Large intestine (tissue), 12 donors: Measurements from ENCODE around the gene ST8SIA2. TPM values are rescaled to one million over a fixed set of nuclear protein-coding genes. Genes with fewer than 3 reads are reported as not detected.

Experiments used
- DNase-seq, 2 donors: peaks; one replicate each; pipeline versions ENCODE4 v3.0.0 to v3.0.0-alpha.2; 2013
- H3K27ac ChIP-seq: one replicate; pipeline ENCODE4 v1.5.1; 2013; ENCODE audit warnings: low read length
- H3K27me3 ChIP-seq: 2 replicates; pipeline ENCODE4 v1.6.1; 2013; ENCODE audit warnings: low read length; ENCODE audit not compliant: control insufficient read depth, insufficient read depth
- H3K36me3 ChIP-seq: 2 replicates; pipeline ENCODE4 v1.6.1; 2013; ENCODE audit warnings: low read length; ENCODE audit not compliant: control insufficient read depth, insufficient read depth
- H3K4me1 ChIP-seq: one replicate; pipeline ENCODE4 v1.6.1; 2013; ENCODE audit warnings: low read length; ENCODE audit not compliant: control insufficient read depth, insufficient read depth
- H3K4me3 ChIP-seq: one replicate; pipeline ENCODE4 v1.5.1; 2013; ENCODE audit warnings: low read length
- H3K9me3 ChIP-seq: one replicate; pipeline ENCODE4 v1.6.1; 2013; ENCODE audit warnings: mild to moderate bottlenecking, low read depth, low read length, moderate library complexity; ENCODE audit not compliant: control insufficient read depth
- WGBS: methylation state at CpG from one replicate; pipeline ENCODE4 v1.1.5; 2013; ENCODE audit warnings: low lambda C conversion rate; ENCODE audit not compliant: insufficient coverage; 5-methylcytosine and 5-hydroxymethylcytosine counted together
- long read RNA-seq, 11 donors: transcript quantifications; one replicate each; lab custom pipeline, GENCODE V29; 2026
- polyA plus RNA-seq: library from polyadenylated mRNA; unstranded; fragments of 120-200 nt; gene quantifications from one replicate; pipeline ENCODE4 v1.2.1, GENCODE V29; 2013

ST8SIA2 gene, protein sequence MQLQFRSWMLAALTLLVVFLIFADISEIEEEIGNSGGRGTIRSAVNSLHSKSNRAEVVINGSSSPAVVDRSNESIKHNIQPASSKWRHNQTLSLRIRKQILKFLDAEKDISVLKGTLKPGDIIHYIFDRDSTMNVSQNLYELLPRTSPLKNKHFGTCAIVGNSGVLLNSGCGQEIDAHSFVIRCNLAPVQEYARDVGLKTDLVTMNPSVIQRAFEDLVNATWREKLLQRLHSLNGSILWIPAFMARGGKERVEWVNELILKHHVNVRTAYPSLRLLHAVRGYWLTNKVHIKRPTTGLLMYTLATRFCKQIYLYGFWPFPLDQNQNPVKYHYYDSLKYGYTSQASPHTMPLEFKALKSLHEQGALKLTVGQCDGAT
- polyA plus RNA-seq: 2.2 TPM
- long read RNA-seq, donor 1: 0 reads
- long read RNA-seq, donor 2: 0 reads
- long read RNA-seq, donor 3: 0 reads
- long read RNA-seq, donor 4: 0 reads
- long read RNA-seq, donor 5, full-length matches to known transcripts: 1 of 1 reads
- long read RNA-seq, donor 5, partial matches to known transcripts: 0 of 1 reads
- long read RNA-seq, donor 5, other reads (novel, unspliced or antisense): 0 of 1 reads
- long read RNA-seq, donor 6: 0 reads
- long read RNA-seq, donor 7, full-length matches to known transcripts: 3 of 3 reads
- long read RNA-seq, donor 7, partial matches to known transcripts: 0 of 3 reads
- long read RNA-seq, donor 7, other reads (novel, unspliced or antisense): 0 of 3 reads
- long read RNA-seq, donor 8: 0 reads
- long read RNA-seq, donor 9, full-length matches to known transcripts: 1 of 1 reads
- long read RNA-seq, donor 9, partial matches to known transcripts: 0 of 1 reads
- long read RNA-seq, donor 9, other reads (novel, unspliced or antisense): 0 of 1 reads
- long read RNA-seq, donor 10, partial matches to known transcripts: 0 of 1 reads
- long read RNA-seq, donor 10, other reads (novel, unspliced or antisense): 0 of 1 reads
- long read RNA-seq, donor 11, full-length matches to known transcripts: 1 of 1 reads
- long read RNA-seq, donor 11, partial matches to known transcripts: 0 of 1 reads
- long read RNA-seq, donor 11, other reads (novel, unspliced or antisense): 0 of 1 reads

DNA sequence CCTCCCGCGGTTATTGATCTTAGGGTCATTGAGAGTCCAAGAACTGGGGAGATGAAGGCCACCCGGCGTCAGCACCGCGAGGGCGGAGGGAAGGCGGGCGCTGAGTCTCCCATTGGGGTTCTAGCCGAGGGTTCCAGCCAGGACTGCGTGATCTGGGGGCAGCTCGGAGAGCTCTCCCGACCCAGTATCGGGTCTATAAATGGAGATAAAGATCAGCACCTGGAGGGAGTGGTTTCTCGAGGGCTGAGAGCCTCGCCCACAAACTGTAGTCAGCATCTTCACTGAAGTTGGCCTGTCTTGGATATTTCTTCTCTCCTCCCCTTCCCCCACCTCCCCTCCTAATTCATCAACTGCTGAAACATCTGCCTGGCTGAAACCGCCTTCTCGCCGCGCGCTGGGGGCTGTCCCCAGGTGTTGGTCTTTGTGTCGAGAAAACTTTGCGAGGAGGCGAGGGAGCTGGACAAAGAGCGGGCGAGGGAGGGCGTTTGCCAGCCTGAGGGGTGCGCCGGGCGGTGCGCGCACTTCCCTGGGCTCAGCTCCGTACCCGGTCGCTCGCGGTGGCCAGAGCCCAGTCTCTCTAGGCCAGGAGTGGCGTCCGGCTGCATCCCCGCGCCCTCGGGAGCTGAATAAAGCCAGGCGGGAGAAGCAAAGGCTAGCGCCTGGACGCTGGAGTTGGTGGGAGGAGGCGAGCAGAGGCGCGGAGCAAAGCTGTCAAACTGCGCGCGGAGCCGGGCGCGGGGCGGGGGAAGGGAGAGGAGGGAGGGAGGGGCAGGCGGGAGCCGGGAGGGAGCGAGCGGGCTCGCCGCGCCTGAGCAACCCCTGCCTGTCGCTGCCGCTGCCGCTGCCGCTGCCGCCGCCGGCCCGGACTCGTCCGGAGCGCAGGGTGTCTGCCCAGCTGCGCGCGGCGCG is at the start of gene ST8SIA2:
TSS of gene ST8SIA2 (plus strand) at position 811 of the 909 bp plus-strand sequence. CDS start 184 bp downstream, outside the sequence.
- H3K9me3 ChIP-seq: peaks cover 4% of the 10 kb centered on the region
- H3K27me3 ChIP-seq: peaks cover 77% of the 10 kb centered on the region
- no CpG with 5 or more reads among the region's 78 CpGs for WGBS
- peak in 1 of 2 donors; percentile 45 for DNase-seq
- H3K36me3 ChIP-seq: no peaks in the 10 kb centered on the region
- no peak within 1 kb of the TSS for H3K27ac ChIP-seq
- H3K4me3 ChIP-seq: peak within 1 kb of the TSS; percentile 47
- no peaks in the 10 kb centered on the region for H3K4me1 ChIP-seq

DNA sequence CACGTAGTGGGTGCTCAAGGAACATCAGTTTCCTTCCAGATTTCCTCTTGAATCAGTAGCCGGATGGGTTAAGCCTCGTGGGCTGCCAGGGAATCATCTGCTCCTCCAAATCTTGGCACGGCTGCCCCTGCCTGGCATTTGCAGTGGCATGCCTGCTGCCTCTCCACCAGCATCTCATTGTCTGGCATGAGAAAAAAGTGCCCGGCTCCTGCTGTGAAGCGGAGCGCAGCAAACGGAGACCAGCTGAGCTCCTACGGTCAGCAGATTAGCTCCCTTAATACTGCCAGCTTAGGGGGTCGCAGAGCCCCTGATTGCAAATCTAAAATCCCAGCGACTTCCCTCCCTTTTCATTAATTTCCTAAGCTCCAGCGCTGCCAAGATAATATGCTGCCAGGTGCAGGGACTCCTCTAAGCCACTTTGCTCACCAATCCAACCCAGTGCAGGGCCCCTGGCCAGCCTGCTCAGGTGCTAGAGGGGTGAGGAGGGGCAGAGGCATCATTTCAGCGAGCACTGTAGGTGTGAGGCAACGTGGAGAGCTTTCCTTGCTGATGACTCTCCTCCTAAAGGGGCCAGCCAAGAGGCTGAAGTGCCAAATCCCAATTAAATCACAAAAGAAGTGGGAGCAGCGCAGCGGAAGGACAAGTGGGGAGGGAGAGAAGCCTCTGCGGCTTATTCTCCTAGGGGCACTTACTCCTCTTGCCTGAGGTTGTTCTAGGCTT is 49.6 kb upstream of the ST8SIA2 start:
- no peak overlapping the region for H3K4me3 ChIP-seq
- no peak overlapping the region for H3K27ac ChIP-seq
- H3K4me1 ChIP-seq: no peaks in the 10 kb centered on the region
- no peaks in the 10 kb centered on the region for H3K36me3 ChIP-seq
- no peaks in the 10 kb centered on the region for H3K9me3 ChIP-seq
- H3K27me3 ChIP-seq: peaks cover 18% of the 10 kb centered on the region
- no CpG with 5 or more reads among the region's 17 CpGs for WGBS
- DNase-seq: no peak

DNA sequence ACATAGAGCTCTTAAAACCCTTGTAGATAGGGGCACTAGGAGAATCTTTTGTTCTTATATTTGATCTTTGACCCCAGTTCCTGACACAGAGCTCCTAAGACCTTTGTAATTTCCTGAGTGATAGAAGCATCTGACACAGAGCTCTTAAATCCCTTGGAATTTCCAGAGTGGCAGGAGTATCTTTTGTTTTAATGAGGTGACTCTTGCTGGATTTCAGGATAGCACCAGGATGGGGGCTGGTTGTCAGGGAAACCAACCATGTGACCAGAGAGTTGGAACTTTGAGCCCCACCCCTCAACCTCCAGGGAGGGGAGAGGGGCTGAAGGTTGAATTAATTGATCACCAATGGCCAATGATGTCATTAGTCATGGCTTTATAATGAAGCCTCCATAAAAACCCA is 47.6 kb upstream of the ST8SIA2 start:
- no peaks in the 10 kb centered on the region for H3K4me1 ChIP-seq
- no peak overlapping the region for H3K27ac ChIP-seq
- no peaks in the 10 kb centered on the region for H3K9me3 ChIP-seq
- no peak for DNase-seq
- H3K36me3 ChIP-seq: no peaks in the 10 kb centered on the region
- H3K4me3 ChIP-seq: no peak overlapping the region
- peaks cover 18% of the 10 kb centered on the region for H3K27me3 ChIP-seq

DNA sequence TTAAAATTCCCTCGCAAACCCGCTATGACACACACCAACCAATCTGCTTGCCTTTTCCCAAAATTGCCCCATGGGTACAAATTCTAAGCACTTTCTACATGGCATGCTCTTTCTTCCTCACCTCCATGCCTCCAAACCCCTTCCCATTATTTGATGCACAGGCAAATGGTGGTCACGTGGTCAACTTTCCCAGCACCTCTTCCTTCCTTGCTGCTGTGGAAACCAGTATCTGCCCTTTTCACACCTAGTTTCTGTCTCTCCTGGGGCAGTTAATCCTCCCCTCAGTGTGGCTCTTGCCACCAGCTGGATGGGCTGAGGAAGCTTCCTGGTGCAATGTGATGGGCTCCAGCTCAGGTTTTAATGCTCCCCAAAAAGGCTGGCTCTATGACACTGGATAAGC is 38.4 kb upstream of the ST8SIA2 start:
- H3K4me3 ChIP-seq: no peak overlapping the region
- no peaks in the 10 kb centered on the region for H3K4me1 ChIP-seq
- H3K9me3 ChIP-seq: no peaks in the 10 kb centered on the region
- H3K27ac ChIP-seq: no peak overlapping the region
- WGBS: 100% methylated on average over 1 of the region's 3 CpGs
- H3K36me3 ChIP-seq: no peaks in the 10 kb centered on the region
- DNase-seq: no peak
- peaks cover 4% of the 10 kb centered on the region for H3K27me3 ChIP-seq

DNA sequence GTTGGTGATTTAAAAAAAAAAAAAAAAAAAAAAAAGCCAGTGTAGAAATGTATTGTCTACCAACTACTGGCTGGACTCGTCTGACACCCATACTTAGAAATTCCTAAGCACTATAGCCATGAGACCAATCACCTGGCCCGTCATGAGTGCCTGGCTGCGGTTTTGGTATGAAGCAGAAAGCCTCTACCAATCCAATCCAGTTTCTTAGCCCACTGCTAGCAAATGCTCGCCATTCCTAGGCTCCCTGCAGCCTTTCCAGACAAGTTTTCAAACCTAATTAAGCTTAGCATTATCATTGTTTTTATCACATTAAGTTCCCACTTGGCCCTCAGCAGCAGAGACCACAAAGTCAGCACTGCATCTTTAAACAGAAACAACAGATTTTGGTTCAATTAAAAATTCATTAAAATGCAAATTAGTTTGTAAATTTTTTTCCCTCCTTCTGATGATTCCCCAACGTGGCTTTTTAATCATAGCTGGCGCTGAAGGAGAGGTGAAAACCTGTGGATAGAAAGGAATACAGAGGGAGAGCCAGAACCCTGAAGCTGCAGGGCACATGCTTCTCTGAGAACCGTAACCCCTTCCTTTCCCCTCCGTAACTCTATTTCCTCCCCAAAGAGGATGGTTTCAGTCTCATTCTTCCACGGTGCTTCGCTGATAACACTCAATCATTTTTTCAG is 32.2 kb upstream of the ST8SIA2 start:
- H3K4me3 ChIP-seq: no peak overlapping the region
- H3K27me3 ChIP-seq: peaks cover 3% of the 10 kb centered on the region
- peaks cover 7% of the 10 kb centered on the region for H3K4me1 ChIP-seq
- no peak overlapping the region for H3K27ac ChIP-seq
- H3K9me3 ChIP-seq: no peaks in the 10 kb centered on the region
- no peaks in the 10 kb centered on the region for H3K36me3 ChIP-seq
- no peak for DNase-seq
- 50% methylated on average over 5 of the region's 10 CpGs for WGBS

DNA sequence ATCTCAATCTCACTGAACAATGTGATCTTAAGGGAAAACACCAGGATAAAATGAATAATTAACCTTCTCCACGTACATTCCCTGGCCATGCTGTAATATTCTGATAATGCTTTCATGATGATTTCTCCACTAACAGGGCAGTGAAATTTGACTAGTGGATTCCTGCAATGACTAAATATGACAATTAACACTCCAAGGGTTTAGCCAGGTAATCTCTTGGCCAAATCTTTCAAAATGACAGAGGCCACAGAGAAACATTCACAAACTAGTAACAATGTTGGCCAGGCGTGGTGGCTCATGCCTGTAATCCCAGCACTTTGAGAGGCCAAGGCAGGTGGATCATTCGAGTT is 31.7 kb upstream of the ST8SIA2 start:
- no peak overlapping the region for H3K27ac ChIP-seq
- DNase-seq: no peak
- no peaks in the 10 kb centered on the region for H3K36me3 ChIP-seq
- WGBS: no CpG with 5 or more reads among the region's 3 CpGs
- H3K9me3 ChIP-seq: no peaks in the 10 kb centered on the region
- peaks cover 3% of the 10 kb centered on the region for H3K27me3 ChIP-seq
- no peak overlapping the region for H3K4me3 ChIP-seq
- H3K4me1 ChIP-seq: peaks cover 7% of the 10 kb centered on the region

DNA sequence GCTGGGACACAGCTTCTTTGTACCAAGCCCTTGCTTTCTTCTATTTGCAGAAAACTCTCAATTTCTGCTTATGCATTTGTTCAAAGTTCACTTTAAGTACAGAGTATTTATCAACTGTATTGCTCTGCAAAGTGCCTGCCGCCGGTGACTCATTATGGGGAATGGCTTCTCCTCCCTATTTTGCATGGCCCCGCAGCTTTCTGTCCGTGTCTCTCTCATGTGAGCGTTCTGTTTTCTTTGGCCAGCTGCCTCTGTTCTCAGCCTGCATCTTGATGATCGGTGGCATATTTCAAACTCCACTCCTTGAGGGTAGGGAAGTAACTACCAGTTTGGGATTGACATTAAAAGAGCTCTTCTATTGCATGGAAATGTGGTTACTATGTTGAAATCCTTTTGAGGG is 28.6 kb upstream of the ST8SIA2 start:
- no peaks in the 10 kb centered on the region for H3K9me3 ChIP-seq
- H3K4me1 ChIP-seq: peaks cover 7% of the 10 kb centered on the region
- WGBS: no CpG with 5 or more reads among the region's 6 CpGs
- H3K36me3 ChIP-seq: no peaks in the 10 kb centered on the region
- no peak overlapping the region for H3K27ac ChIP-seq
- H3K27me3 ChIP-seq: peaks cover 3% of the 10 kb centered on the region
- H3K4me3 ChIP-seq: no peak overlapping the region
- DNase-seq: peak; percentile 65 to 84

DNA sequence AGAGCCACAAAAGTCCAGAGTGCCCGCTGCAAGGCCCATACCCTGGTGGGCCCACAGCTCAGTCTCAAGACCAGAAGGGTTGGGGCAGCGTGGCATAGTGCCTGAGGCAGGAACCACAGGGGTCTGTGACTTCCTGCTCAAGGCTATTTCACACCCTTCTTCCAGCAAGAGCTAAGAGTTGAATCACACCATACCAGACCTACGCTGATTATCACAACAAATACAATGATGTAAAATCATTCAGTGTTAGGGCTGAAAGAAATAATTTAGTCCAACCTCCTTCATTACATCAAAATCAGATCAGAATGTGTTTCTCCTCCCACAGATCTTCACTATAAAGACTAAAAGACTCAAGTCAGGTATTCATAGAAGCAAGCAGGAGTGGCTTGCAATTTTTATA is 27.8 kb upstream of the ST8SIA2 start:
- WGBS: no CpG with 5 or more reads among the region's 3 CpGs
- Histone ChIP-seq H3K4me1 (peaks cover 7% of the 10 kb centered on the region), H3K27me3 (peaks cover 3% of the 10 kb centered on the region), H3K9me3 (no peaks in the 10 kb centered on the region), H3K4me3 (no peak overlapping the region), H3K27ac (no peak overlapping the region), H3K36me3 (no peaks in the 10 kb centered on the region)
- DNase-seq: no peak

DNA sequence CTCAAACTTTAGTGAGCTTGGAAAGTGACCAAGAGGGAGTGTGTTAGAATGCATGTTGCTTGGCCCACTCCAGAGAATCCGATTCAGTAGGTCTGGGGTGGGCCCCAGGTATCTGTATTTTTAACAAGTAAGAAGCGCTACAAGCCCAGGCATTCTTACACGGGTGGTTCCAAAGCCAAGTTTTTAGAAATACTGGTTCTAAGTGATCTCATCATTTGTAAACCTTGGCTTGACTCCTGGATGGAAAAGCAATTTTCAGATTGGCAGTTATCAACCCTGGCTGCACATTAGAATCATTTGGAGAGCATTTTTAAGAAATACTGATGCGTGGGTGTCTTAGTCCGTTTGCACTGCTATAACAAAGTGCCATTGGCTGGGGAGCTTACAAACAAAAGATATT is 27.3 kb upstream of the ST8SIA2 start:
- Histone ChIP-seq H3K9me3 (no peaks in the 10 kb centered on the region), H3K27me3 (peaks cover 3% of the 10 kb centered on the region), H3K27ac (no peak overlapping the region), H3K4me3 (no peak overlapping the region), H3K4me1 (peaks cover 7% of the 10 kb centered on the region), H3K36me3 (no peaks in the 10 kb centered on the region)
- DNase-seq: no peak
- 80% methylated on average over 1 of the region's 5 CpGs for WGBS
